K562 (cell line): ENCODE results near the gene UBE2S. TPM values are rescaled to one million over a fixed set of nuclear protein-coding genes. Genes with fewer than 3 reads are reported as not detected.
A peak's percentile ranks its signal among the peaks of the same experiment; 100 is the strongest.

Source experiments
- ASH1L ChIP-seq: fragments of 450-650 bp; IDR thresholded peaks from 2 replicates; pipeline ENCODE4 v1.6.1; 2018; ENCODE audit warnings: borderline replicate concordance, mild to moderate bottlenecking, low read depth; ENCODE audit not compliant: partially characterized antibody
- BRD4 ChIP-seq: fragments of 200-600 bp; sonication (generic); IDR thresholded peaks from 2 replicates; pipeline ENCODE4 v1.6.1; 2017; ENCODE audit warnings: inconsistent platforms
- BRD9 ChIP-seq: fragments of 450-650 bp; IDR thresholded peaks from 2 replicates; pipeline ENCODE4 v1.6.1; 2018; ENCODE audit warnings: low read depth; ENCODE audit not compliant: partially characterized antibody
- CHAMP1 ChIP-seq: fragments of 450-650 bp; IDR thresholded peaks from 2 replicates; pipeline ENCODE4 v1.6.1; 2016; ENCODE audit warnings: mild to moderate bottlenecking
- DDX20 ChIP-seq: fragments of 450-650 bp; IDR thresholded peaks from 2 replicates; pipeline ENCODE4 v1.6.1; 2016; ENCODE audit warnings: missing genetic modification characterization, low read depth, mild to moderate bottlenecking, missing compliant biosample characterization, moderate library complexity
- E2F1 ChIP-seq: sonication (generic); formaldehyde crosslinking; IDR thresholded peaks from 2 replicates; pipeline ENCODE4 v1.8.1; 2023; ENCODE audit warnings: mild to moderate bottlenecking, missing genetic modification reagents, moderate library complexity
- KDM4B ChIP-seq, 2 experiments: fragments of 450-650 bp in 1 of 2; sonication (generic) in 1 of 2; IDR thresholded peaks; 2 replicates each; pipeline ENCODE4 v1.6.1; 2016 to 2017; ENCODE audit warnings: borderline replicate concordance in 2 of 2, antibody characterized with exemption in 1 of 2, low read depth in 1 of 2, mild to moderate bottlenecking in 1 of 2
- KLF6 ChIP-seq: fragments of 250-450 bp; sonication (Bioruptor Pico); IDR thresholded peaks from 2 replicates; pipeline ENCODE4 v1.4.0; 2020; ENCODE audit warnings: mild to moderate bottlenecking, moderate library complexity, borderline replicate concordance
- NFIC ChIP-seq: fragments of 450-650 bp; IDR thresholded peaks from 2 replicates; pipeline ENCODE4 v1.6.1; 2017; ENCODE audit warnings: mild to moderate bottlenecking, inconsistent platforms
- PHB2 ChIP-seq: fragments of 450-650 bp; IDR thresholded peaks from 2 replicates; pipeline ENCODE4 v1.6.1; 2017; ENCODE audit warnings: low read depth
- SRF ChIP-seq, 2 experiments: fragments of 250-450, 450-650 bp in 1 of 2; sonication (Bioruptor Pico) in 1 of 2; sonication (generic) in 1 of 2; formaldehyde crosslinking; IDR thresholded peaks; 2 replicates each; pipeline versions ENCODE4 v1.5.0 to v1.5.1; 2020 to 2022; ENCODE audit warnings: mild to moderate bottlenecking in 1 of 2, missing genetic modification reagents in 1 of 2
- XRCC3 ChIP-seq: fragments of 450-650 bp; IDR thresholded peaks from 2 replicates; pipeline ENCODE4 v1.6.1; 2017; ENCODE audit warnings: mild to moderate bottlenecking, moderate library complexity
- ZNF140 ChIP-seq: fragments of 250-450 bp; sonication (Bioruptor Pico); IDR thresholded peaks from 2 replicates; pipeline ENCODE4 v1.8.0; 2021; ENCODE audit warnings: moderate library complexity, mild to moderate bottlenecking, inconsistent platforms
- ZNF217 ChIP-seq: sonication (generic); formaldehyde crosslinking; IDR thresholded peaks from 2 replicates; pipeline ENCODE4 v1.8.0; 2022; ENCODE audit warnings: mild to moderate bottlenecking, missing genetic modification reagents
- ZNF318 ChIP-seq, 2 experiments: fragments of 450-650 bp; IDR thresholded peaks; 2 replicates each; pipeline ENCODE4 v1.6.1; 2016; ENCODE audit warnings: mild to moderate bottlenecking in 2 of 2, borderline replicate concordance in 1 of 2, low read depth in 1 of 2, moderate library complexity in 1 of 2
- polyA plus RNA-seq, 8 experiments: library from polyadenylated mRNA; depleted of rRNA in 4 of 8; stranded (reverse) in 5 of 8; unstranded in 3 of 8; fragments of >200 nt; fragmentation: Nextera tagmentation in 2 of 8; fragmentation: Illumina TruSeq in 1 of 8; extraction: Ambion mirVana in 2 of 8; extraction: Trizol in 1 of 8; gene quantifications; 2 replicates each; pipeline versions ENCODE4 v1.2.1 to v1.2.3, GENCODE V29; 2011 to 2014; ENCODE audit warnings: inconsistent platforms in 1 of 8, missing spikeins in 1 of 8
- total RNA-seq, 7 experiments: library from RNA; depleted of rRNA in 6 of 7; stranded (reverse); fragments of >200 nt in 6 of 7; fragmentation: Illumina TruSeq in 2 of 7; extraction: Trizol in 2 of 7; gene quantifications; 2 replicates each; pipeline versions ENCODE4 v1.2.1 to v1.2.3, GENCODE V29; 2011 to 2021; ENCODE audit warnings: low replicate concordance in 1 of 7

UBE2S gene
- total and polyA plus RNA-seq, 9 of the 15 experiments (the other 6 are each of a cell fraction or from before 2014, with no cell fraction given): 1.5 to 1,305 (median 157) TPM

- no peak for TF ChIP-seq BRD9
- TF ChIP-seq PHB2: no peak
- TF ChIP-seq KLF6: no peak; the same call in 1 of the 2 replicates
- TF ChIP-seq ZNF217 (CRISPR knock-in tag): no peak
- peak; percentile 66; the same call in 1 of the 2 replicates for TF ChIP-seq NFIC
- TF ChIP-seq SRF (CRISPR knock-in tag; IDR thresholded peaks at IDR 0.05): peak in 1 of 2 experiments; percentile 45; a peak in 1 of 4 replicates
- peak; percentile 99 for TF ChIP-seq E2F1 (CRISPR knock-in tag)
- no peak for TF ChIP-seq ZNF140
- peak in 1 of 2 experiments; percentile 18; a peak in 1 of 4 replicates for TF ChIP-seq ZNF318 (IDR thresholded peaks at IDR 0.05; ENCODE audit: borderline replicate concordance in 1 of 2, low read depth in 1 of 2)
- TF ChIP-seq CHAMP1: peak; percentile 91; the same call in 1 of the 2 replicates
- TF ChIP-seq ASH1L: peak; percentile 81
- TF ChIP-seq DDX20 (tag): no peak
- TF ChIP-seq XRCC3: no peak
- no peak for TF ChIP-seq BRD4
- no peak; a peak in 1 of 4 replicates for TF ChIP-seq KDM4B (IDR thresholded peaks at IDR 0.05; ENCODE audit: borderline replicate concordance in 2 of 2, low read depth in 1 of 2)
Measured at GRCh38 chr19:55407800-55408532, 378 bp upstream of the UBE2S start (continued).
